GM10248 (cell line): ENCODE data around the gene CHST11.
A peak's percentile ranks its signal among the peaks of the same experiment; 100 is the strongest.

ENCODE experiments used
- CTCF ChIA-PET: fragments of 300-600 bp; sonication (Branson Sonifier 250); formaldehyde crosslinking; extraction: SDS; loops from one replicate; lab custom pipeline; 2021; ENCODE audit warnings: antibody characterized with exemption; lab: Yijun Ruan, JAX
- POLR2A ChIA-PET: fragments of 350-650 bp; sonication (Branson Sonifier 250); formaldehyde crosslinking; extraction: SDS; loops from one replicate; lab custom pipeline; 2020; ENCODE audit warnings: antibody characterized with exemption; lab: Yijun Ruan, JAX
- DNase-seq: peaks from one replicate; pipeline ENCODE4 v3.0.0; 2012; ENCODE audit errors: extremely low spot score
- CTCF ChIP-seq: IDR thresholded peaks from 2 replicates; pipeline ENCODE4 v1.5.1; 2012; ENCODE audit warnings: mild to moderate bottlenecking, low read depth; ENCODE audit errors: extremely low read depth, missing control alignments, control extremely low read depth

Gene CHST11

GRCh38 chr12:104653730-104654664 lies 197.2 kb downstream of the CHST11 start:
- DNase-seq: peak; percentile 36
- CTCF ChIA-PET: interaction anchor here (0.7 to 2.9 kb wide), 15 partner anchors 9 to 419 kb away, joined by 3 to 13 read pairs (median 3); no protein-coding TSS in a partner anchor
- POLR2A ChIA-PET: no interaction called here
- peak; percentile 18 for TF ChIP-seq CTCF

GRCh38 chr12:104654665-104655609 lies 198.2 kb downstream of the CHST11 start:
- ChIA-PET POLR2A (no interaction called here), CTCF (interaction anchor here (0.7 to 2.9 kb wide), 15 partner anchors 8 to 418 kb away, joined by 3 to 13 read pairs (median 3); no protein-coding TSS in a partner anchor)
- no peak for DNase-seq
- no peak for TF ChIP-seq CTCF

- ChIA-PET CTCF (interaction anchor here (1.5 to 2.9 kb wide), 4 partner anchors 13 to 275 kb away, joined by 3 to 13 read pairs (median 8); no protein-coding TSS in a partner anchor), POLR2A (no interaction called here)
- no peak for DNase-seq
- TF ChIP-seq CTCF: no peak
Observed at GRCh38 chr12:104656383-104656782, 199.6 kb downstream of the CHST11 start.

- TF ChIP-seq CTCF: no peak
Observed at GRCh38 chr12:104656921-104657320, 200.2 kb downstream of the CHST11 start.

GRCh38 chr12:104657726-104658484 lies 201.2 kb downstream of the CHST11 start:
- POLR2A ChIA-PET: no interaction called here
- CTCF ChIA-PET: interaction anchor here (0.9 to 2.9 kb wide), 2 partner anchors 10 to 276 kb away, joined by 4 to 7 read pairs; no protein-coding TSS in a partner anchor
- no peak for TF ChIP-seq CTCF
- no peak for DNase-seq

More at GRCh38 chr12:104656921-104657320, 200.2 kb downstream of the CHST11 start:
- POLR2A ChIA-PET: no interaction called here
- DNase-seq: no peak
- CTCF ChIA-PET: interaction anchor here (0.9 to 2.9 kb wide), 2 partner anchors 9 to 275 kb away, joined by 4 to 7 read pairs; no protein-coding TSS in a partner anchor
